Prostate gland (tissue), 2 donors: ENCODE results near the gene FAM83G. TPM values are rescaled to one million over a fixed set of nuclear protein-coding genes. Genes with fewer than 3 reads are reported as not detected.

Source experiments
- DNase-seq: peaks from one replicate; pipeline ENCODE4 v3.0.0-alpha.2; 2019; ENCODE audit warnings: low spot score
- H3K27ac ChIP-seq, 2 donors: fragments of 200-600 bp; sonication (generic); 2 replicates each; pipeline ENCODE4 v1.5.1; 2017 to 2019
- H3K27me3 ChIP-seq: fragments of 200-600 bp; sonication (generic); replicated peaks from 2 replicates; pipeline ENCODE4 v1.5.1; 2019; ENCODE audit not compliant: insufficient read depth
- H3K36me3 ChIP-seq, 2 donors: fragments of 200-600 bp; sonication (generic); 1 replicate in 1 of 2; 2 replicates in 1 of 2; pipeline versions ENCODE4 v1.5.1 to v1.8.1; 2017 to 2019
- H3K4me1 ChIP-seq: fragments of 200-600 bp; sonication (generic); replicated peaks from 2 replicates; pipeline ENCODE4 v1.5.1; 2019
- H3K4me3 ChIP-seq, 2 donors: fragments of 200-600 bp; sonication (generic); 2 replicates each; pipeline ENCODE4 v1.5.1; 2017 to 2019
- H3K9me3 ChIP-seq: fragments of 200-600 bp; sonication (generic); 2 replicates; pipeline ENCODE4 v1.5.1; 2017
- CTCF ChIP-seq, 4 experiments: fragments of 200-600 bp in 2 of 4; fragments of 450-650 bp in 2 of 4; sonication (generic) in 2 of 4; IDR thresholded peaks; 1 replicate in 3 of 4; 2 replicates in 1 of 4; pipeline ENCODE4 v1.5.1; 2016 to 2019; ENCODE audit warnings: antibody characterized with exemption in 4 of 4, mild to moderate bottlenecking in 2 of 4, moderate library complexity in 2 of 4
- POLR2A ChIP-seq: fragments of 450-650 bp; IDR thresholded peaks from one replicate; pipeline ENCODE4 v1.6.1; 2016; ENCODE audit warnings: antibody characterized with exemption, mild to moderate bottlenecking
- POLR2AphosphoS5 ChIP-seq: sonication (generic); formaldehyde crosslinking; IDR thresholded peaks from one replicate; pipeline ENCODE4 v1.6.1; 2017; ENCODE audit warnings: antibody characterized with exemption
- WGBS: methylation state at CpG from one replicate; pipeline ENCODE4 v1.1.5; 2018; 5-methylcytosine and 5-hydroxymethylcytosine counted together
- intact Hi-C: fragments of 100-400 bp; cut with DNase I; formaldehyde crosslinking; loops from one replicate; pipeline ENCODE4 v1.14.2; 2022
- total RNA-seq, 2 donors: library from RNA; depleted of rRNA; stranded (reverse); fragments of >200 nt; gene quantifications; one replicate each; pipeline ENCODE4 v1.1.0, GENCODE V29; 2016

Gene FAM83G
- total RNA-seq, 2 donors from 2014 or later = 7.3 to 9.5 TPM

- TF ChIP-seq POLR2A = no peak
- TF ChIP-seq CTCF (IDR thresholded peaks at IDR 0.05) = no peak
- no peak for TF ChIP-seq POLR2AphosphoS5
- no peaks in the 10 kb centered on the region for H3K27me3 ChIP-seq
- H3K36me3 ChIP-seq = no peaks in the 10 kb centered on the region
- H3K4me1 ChIP-seq = no peaks in the 10 kb centered on the region
- DNase-seq = no peak
- H3K9me3 ChIP-seq = no peaks in the 10 kb centered on the region
- WGBS = 79% methylated on average over 5 of the region's 5 CpGs
- no peak overlapping the region for H3K4me3 ChIP-seq
- intact Hi-C loops = no loop called here
- H3K27ac ChIP-seq = no peak overlapping the region
Measured at GRCh38 chr17:18944646-18945045, 59.9 kb downstream of the FAM83G start.

- DNase-seq = no peak
- H3K9me3 ChIP-seq = no peaks in the 10 kb centered on the region
- H3K4me3 ChIP-seq = no peak overlapping the region
- no peaks in the 10 kb centered on the region for H3K27me3 ChIP-seq
- intact Hi-C loops = no loop called here
- H3K27ac ChIP-seq = no peak overlapping the region
- WGBS = 75% methylated on average over 2 of the region's 2 CpGs
- H3K4me1 ChIP-seq = no peaks in the 10 kb centered on the region
- H3K36me3 ChIP-seq = no peaks in the 10 kb centered on the region
- no peak for TF ChIP-seq CTCF (IDR thresholded peaks at IDR 0.05)
- no peak for TF ChIP-seq POLR2A
- TF ChIP-seq POLR2AphosphoS5 = no peak
Measured at GRCh38 chr17:18938692-18939023, 65.9 kb downstream of the FAM83G start.

GRCh38 chr17:18937981-18938691 lies 66.4 kb downstream of the FAM83G start:
- TF ChIP-seq POLR2AphosphoS5 (no peak), CTCF (IDR thresholded peaks at IDR 0.05) (no peak), POLR2A (no peak)
- Histone ChIP-seq H3K4me1 (no peaks in the 10 kb centered on the region), H3K27ac (no peak overlapping the region), H3K4me3 (no peak overlapping the region), H3K36me3 (no peaks in the 10 kb centered on the region), H3K27me3 (no peaks in the 10 kb centered on the region), H3K9me3 (no peaks in the 10 kb centered on the region)
- DNase-seq = no peak
- 74% methylated on average over 8 of the region's 8 CpGs for WGBS
- intact Hi-C loops = no loop called here

- no peak overlapping the region for H3K27ac ChIP-seq
- no peaks in the 10 kb centered on the region for H3K4me1 ChIP-seq
- no peak for DNase-seq
- no peaks in the 10 kb centered on the region for H3K27me3 ChIP-seq
- 82% methylated on average over 14 of the region's 14 CpGs for WGBS
- no peaks in the 10 kb centered on the region for H3K36me3 ChIP-seq
- H3K9me3 ChIP-seq = no peaks in the 10 kb centered on the region
- intact Hi-C loops = no loop called here
- no peak overlapping the region for H3K4me3 ChIP-seq
- no peak for TF ChIP-seq POLR2A
- TF ChIP-seq POLR2AphosphoS5 = no peak
- no peak for TF ChIP-seq CTCF (IDR thresholded peaks at IDR 0.05)
Measured at GRCh38 chr17:18933102-18934058, 71.2 kb downstream of the FAM83G start.
